Activated CD4-positive, alpha-beta T cell treated with anti-CD3 and anti-CD28 coated beads for 1 hour (primary cell): ENCODE results near the gene COMMD4.
"Not testable (repeated sequence)": the region's sequence is repeated elsewhere in the genome, so short reads cannot be mapped to it uniquely, and the experiment has no call there.

Source experiments
- DNase-seq: peaks from one replicate; pipeline ENCODE4 v3.0.0-alpha.2; 2020

The COMMD4 gene

DNA sequence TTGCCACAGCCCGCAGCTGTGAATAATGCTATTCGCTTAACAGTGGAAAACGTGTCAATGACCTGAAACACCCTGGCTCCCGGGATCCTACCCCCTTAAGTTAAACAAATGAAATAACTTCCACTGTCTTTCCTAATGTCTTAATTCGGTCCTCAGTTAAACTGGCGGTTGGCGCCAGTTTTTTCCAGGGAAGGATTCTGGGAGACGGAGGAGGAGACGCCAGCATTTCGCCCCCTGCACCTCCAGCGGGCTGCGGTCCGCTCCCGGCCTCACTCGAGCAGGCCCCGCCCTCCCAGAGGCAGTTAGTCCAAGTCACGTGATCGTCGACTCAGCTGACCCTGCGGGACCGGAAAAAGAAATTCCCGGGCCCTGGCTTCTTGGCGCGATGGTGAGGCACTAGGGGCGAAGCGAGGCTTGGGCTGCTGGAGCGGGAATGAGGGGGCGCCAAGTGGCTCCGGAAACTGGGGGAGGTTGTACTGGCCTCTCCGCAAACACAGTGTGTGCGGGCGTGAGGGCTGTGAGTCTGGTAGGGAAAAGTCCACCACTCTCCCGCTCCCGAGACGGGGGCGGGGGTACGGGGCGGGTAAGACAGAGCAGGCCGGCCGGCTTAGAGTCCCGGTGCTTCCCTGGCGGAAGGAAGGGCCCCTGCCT is at the start of gene COMMD4:
Gene COMMD4, plus strand, starts transcription at position 359 of the 651 bp plus-strand sequence. Its CDS starts 27 bp downstream, at position 386.
- peak; percentile 42 for DNase-seq

- not testable (repeated sequence) for DNase-seq
Observed at GRCh38 chr15:75293660-75294059, 42.2 kb upstream of the COMMD4 start.

- DNase-seq, result not testable (repeated sequence)
Observed at GRCh38 chr15:75298541-75299310, 37.1 kb upstream of the COMMD4 start.

DNA sequence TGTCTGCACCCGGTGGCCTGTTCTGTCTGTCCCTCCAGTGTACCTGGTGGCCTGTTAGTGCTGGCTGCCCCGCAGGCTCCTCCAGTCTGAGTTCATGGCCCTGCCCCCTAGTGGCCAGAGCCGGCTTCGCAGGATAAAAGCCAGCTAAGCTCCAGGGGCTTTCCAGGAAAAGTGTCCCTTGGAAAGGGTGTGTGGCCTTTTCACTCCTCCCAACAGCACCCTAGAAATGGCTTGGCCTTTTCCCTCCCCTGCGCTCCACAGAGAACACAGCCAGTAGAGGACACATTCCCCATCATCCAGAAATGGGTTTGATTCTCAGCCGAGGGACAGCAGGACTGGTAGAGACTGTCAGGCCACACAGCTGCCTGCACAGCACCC is 36.6 kb upstream of the COMMD4 start:
- peak; percentile 44 for DNase-seq

DNA sequence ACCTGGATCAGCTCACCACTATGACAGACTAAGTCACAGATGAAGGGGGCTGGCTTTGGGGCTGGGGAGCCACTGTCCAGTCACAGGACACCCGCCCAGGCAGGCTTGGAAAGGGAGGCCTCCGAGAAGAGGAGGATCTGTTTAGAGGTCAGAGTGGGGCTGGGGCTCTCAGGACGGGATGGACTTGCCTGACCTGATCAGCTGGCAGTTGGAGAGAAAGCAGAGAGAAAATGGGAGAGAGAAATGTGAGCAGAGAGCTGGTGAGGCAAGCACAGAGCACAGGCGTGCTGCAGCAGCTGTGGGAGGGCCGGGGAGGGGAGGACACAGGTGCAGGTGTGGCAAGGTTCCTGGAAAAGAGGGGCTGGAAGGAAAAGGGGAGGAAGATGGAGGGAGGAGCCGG is 35.8 kb upstream of the COMMD4 start:
- not testable (repeated sequence) for DNase-seq

DNA sequence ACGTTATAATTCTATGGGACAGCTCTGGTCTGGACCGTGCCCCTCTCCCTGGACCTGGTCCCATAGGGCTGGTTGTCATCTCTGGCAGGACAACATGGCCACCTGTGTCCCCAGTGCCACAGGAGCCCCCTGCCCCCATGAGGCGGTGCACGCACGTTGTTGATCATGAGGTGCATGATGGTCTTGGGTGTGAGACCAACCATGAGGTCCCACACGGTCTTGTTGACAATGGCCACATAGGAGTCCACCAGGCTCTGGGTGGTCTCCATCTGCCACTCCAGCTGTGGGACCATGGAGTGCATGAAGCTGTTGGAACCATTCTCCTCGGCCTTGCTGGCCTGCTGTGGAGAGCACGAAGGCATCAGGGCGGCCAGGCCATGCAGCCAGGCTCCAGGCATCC is 33.5 kb upstream of the COMMD4 start:
- DNase-seq, result no peak

DNA sequence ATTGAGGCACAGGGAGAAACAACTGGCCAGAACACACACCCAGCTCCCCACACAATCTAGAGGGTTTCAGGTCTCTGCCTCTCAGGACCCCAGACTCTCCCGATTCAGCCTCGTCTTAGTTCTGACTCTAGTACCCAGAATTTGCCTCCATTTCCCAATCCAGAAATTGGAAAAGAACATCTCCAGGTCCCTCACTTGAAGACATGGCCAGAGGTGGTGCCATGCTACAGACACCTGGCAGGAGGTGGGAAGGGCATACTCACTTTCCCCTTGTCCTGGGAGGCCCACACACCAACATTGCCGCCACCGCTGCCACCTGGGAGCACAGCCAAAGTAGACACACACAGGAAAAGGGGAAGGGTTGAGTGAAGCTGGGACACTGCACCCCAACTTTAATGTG is 33.1 kb upstream of the COMMD4 start:
- not testable (repeated sequence) for DNase-seq

- no peak for DNase-seq
Observed at GRCh38 chr15:75306188-75306587, 29.7 kb upstream of the COMMD4 start.

DNA sequence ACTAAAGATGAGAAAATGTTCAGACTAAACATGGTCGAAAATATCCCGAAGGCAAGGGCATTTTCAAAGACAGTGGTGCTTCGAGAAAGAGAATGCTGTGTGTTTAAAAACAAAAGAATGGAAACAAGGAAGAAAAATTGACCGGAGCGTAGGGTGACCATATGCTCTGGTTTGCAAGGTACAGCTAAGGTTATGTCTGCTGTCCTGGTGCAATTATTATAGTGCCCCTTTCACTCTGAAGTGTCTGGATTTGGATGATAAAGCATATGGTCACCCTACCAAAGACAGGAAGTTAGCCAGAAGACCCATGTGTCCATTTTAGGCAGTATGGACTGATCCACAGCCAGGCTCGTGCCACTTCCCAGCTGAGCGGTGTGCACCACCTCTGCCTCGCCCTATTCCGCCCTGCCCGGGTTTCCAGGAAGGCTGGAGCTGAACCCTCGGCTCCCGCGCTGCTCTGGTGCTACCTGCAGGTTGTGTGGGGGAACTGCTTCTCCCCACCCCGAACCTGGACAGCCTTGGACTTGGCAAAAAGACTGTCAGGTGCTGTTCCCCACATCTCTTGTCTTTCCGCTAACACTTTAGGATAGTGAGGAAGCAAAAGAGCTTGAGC is 28.0 kb upstream of the COMMD4 start:
- no peak for DNase-seq

GRCh38 chr15:75309711-75310110 is 26.2 kb upstream of the COMMD4 start:
- DNase-seq, result no peak

GRCh38 chr15:75312548-75312947 is 23.3 kb upstream of the COMMD4 start:
- DNase-seq, result not testable (repeated sequence)

DNA sequence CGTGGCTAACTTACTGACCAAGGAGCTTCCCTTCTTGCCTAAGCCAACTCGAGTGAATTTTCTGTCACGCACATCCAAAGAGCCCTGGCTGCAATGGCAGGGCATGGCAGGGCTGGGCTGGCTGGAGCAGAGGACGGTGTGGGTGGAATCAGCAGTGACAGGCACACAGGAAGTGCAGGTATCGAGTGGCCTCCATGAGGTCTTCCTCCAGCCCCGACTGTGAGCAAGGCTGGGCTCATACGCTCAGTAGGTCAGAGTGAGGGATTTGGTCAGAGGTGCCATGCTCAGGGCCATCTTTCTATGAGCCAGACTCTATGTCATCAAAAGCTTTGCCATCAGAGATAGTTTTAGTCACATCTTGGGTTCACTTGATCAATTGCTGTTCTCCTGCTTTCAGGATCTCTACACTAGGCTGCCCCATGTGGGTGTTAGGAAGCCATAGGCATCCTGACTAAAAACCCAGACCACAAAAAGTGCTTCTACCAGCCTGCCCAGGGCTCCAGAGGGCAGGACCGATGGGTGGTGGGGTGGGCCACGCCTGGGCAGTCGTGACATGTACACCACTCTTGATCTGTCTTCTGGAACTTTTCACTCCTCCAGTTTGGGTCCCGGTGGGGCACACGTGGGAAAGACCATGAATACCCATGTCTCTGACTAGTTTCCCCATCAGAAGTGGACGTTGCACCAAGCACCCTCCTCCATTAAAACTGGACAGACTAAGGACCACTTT is 22.6 kb upstream of the COMMD4 start:
- no peak for DNase-seq

DNA sequence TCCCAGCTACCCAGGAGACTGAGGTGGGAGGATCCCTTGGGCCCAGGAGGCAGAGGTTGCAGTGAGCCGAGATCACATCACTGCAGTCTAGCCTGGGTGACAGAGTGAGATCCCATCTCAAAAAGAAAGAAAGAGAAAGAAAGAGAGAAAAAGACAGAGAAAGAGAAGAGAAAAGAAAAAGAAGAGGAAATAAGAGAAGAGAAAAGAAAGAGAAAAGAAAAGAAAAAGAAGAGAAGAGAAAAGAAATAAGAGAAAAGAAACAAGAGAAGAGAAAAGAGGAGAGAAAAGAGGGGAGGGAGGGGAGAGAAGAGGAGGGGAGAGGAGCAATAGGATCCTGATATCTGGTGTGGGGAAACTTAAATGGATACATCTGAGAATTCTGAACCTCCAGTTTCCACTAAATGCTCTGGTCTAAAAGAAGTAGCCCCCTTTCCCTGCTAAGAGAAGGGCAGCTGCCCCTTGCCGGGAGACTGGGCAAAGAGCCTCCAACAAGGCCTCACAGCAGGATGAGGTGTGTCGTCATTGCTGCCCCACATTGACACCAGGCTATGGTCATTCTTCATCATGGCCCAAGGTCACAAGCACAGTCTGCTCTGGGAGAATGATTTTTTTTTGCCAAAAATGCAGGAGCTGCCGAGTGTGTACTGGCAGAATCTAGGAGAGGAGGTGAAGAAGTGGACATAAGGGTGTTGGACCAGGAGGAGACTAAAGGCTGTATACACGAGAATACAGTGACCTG is 21.1 kb upstream of the COMMD4 start:
- no peak for DNase-seq

GRCh38 chr15:75319231-75319897 is 16.5 kb upstream of the COMMD4 start:
- DNase-seq, result not testable (repeated sequence)

- no peak for DNase-seq
Observed at GRCh38 chr15:75321711-75322110, 14.2 kb upstream of the COMMD4 start.

DNA sequence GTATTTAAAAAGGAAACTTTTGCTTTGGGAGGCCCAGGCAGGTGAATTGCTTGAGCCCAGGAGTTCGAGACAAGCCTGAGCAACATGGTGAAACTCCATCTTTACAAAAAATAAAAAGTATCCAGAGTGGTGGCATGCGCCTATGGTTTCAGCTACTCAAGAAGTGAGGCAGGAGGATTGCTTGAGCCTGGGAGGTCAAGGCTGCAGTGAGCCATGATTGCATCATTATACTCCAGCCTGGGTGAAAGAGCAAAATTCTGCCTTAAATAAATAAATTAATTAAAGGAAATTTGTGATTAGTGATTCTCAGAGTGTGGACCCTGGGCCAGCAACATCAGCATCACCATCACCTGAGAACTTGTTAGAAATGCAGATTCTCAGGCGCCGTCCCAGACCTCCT is 9.9 kb upstream of the COMMD4 start:
- DNase-seq, result no peak

DNA sequence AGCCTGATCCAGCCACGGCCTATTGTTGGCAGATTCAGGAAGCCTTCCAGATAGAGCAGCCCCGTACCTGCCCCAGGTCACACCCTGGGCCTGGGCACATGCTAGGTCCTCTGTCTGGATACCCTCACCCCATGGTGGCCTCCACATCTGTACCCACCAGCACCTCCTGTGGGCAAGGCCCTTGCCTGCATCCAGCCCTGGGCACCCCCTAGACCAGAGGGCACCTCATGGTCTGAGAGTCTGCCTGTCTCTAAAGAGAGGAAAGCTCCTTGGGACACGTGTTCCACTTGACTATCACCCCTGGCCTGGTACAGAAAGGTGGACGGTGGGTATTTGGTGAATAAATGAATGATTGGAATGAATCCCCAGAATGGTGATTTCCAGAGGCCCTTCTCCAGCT is 8.9 kb upstream of the COMMD4 start:
- no peak for DNase-seq

GRCh38 chr15:75327491-75327890 is 8.4 kb upstream of the COMMD4 start:
- DNase-seq, result no peak

- no peak for DNase-seq
Observed at GRCh38 chr15:75328493-75329314, 7.2 kb upstream of the COMMD4 start.

- no peak for DNase-seq
Observed at GRCh38 chr15:75329571-75329970, 6.3 kb upstream of the COMMD4 start.

GRCh38 chr15:75332093-75332492 is 3.8 kb upstream of the COMMD4 start:
- DNase-seq, result not testable (repeated sequence)
